Fibroblast of upper back skin (primary cell): ENCODE measurements around the gene C6orf132.
"Not testable (repeated sequence)": the region's sequence is repeated elsewhere in the genome, so short reads cannot be mapped to it uniquely, and the experiment has no call there.

Experiments
- DNase-seq: peaks from one replicate; pipeline ENCODE4 v3.0.0-alpha.2; 2013

Gene C6orf132

GRCh38 chr6:42142118-42142835, at the start of gene C6orf132:
Gene C6orf132 (minus strand): TSS chr6:42142620. CDS start chr6:42142444, 176 bp downstream.
- DNase-seq = no peak

DNA sequence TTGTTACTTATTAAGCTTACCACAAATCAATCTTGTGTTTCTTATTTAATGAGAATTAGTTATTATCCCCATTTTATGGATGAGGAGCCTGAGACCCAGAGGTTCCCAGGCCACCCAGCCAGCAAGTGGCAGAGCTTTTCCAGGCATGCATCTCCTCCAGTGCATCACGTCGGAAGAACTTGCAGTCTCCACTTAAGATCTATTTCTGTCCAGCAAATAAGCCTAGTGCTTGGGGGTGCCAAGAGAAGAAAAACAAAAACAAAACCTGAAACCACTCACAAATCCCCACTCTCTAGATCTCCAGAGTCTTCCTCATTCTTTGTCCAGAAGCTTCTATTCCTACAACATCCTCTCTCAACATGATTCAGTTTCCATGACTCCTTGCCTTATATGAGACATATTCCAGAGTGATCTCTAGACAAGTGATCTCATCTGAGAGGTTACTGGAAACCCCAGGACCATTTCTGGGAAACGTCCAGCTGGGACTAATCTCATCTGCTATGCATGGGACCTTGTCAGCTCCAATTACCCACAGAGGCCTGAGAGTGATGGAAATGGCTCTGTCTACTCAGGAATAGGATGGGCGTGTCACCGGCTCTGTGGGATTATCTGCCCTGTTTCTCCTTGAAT, 48.2 kb upstream of the C6orf132 start:
- peak; percentile 83 for DNase-seq

DNA sequence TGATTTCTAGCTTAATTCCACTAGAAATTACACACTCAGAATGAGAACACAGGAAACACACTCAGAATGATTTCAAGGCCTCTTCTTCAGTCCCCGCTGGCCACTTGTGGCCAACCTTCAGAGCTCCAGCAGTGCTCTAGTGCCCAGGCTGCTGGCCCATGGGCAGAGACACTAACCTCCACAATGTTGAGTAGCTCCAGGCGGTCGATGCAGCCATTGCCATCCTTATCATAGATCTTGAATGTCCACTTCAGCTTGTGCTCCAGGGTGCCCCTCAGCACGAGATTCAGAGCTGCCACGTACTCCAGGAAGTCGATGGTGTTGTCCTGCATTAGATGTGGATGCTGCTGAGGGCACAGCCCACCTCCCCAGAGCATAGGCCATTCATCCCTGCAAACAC, 46.0 kb upstream of the C6orf132 start:
- no peak for DNase-seq

GRCh38 chr6:42185597-42185996, 43.2 kb upstream of the C6orf132 start:
- DNase-seq = no peak

GRCh38 chr6:42184475-42184874, 42.1 kb upstream of the C6orf132 start:
- no peak for DNase-seq

DNA sequence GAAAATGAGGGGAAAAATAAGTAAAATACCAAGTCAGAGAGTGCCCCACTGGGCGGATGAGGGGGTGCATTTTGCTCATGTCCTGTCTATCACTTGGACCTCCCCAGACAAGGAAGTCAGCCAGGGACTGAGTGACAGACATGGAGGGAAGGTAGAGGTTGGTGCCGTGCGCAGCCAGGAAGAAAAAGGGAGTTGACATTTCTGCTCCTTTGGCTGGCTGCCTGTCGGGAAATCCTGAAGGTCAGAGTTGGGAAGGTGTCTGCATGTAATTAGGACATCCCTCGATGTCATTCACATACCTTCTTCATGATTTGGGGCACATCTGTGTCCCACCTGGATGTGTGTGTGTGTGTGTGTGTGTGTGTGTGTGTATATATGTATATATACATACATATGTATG, 39.7 kb upstream of the C6orf132 start:
- DNase-seq = no peak

- no peak for DNase-seq
Measured at GRCh38 chr6:42179945-42180313, 37.5 kb upstream of the C6orf132 start.

DNA sequence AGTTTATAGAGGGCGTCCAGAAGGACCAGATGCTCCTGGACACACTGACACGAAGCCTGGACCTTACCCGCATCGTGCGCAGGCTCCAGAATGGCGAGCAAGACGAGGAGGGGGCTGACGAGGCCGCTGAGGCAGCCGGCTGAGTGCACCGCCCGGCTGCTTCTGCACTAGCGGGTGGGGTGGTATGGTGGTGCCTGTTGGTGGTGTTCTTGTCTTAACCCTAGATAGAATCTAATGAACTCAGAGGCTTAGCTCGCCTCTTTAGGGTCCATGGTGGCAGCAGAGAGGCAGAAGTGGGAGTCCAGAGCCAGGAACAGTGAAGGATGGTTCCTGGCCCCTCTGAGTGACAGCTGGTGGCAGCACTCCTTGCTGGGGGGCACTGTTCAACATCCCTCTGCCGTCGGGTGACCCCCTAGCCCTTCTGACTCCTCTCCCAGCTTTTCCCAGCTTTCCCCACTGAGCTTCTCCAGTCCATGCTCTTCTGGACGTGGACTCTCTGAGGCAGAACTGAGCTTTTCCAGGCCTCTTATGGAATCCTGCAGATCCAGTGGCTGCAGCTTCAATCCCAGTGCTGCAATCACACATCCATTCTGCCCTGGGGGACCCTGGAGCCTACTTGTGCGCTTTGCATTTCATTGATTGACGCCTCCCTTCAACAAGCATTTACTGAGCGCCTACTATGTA, 37.0 kb upstream of the C6orf132 start:
- DNase-seq = no peak

- peak; percentile 22 for DNase-seq
Measured at GRCh38 chr6:42177514-42178364, 35.3 kb upstream of the C6orf132 start.

- no peak for DNase-seq
Measured at GRCh38 chr6:42176981-42177380, 34.6 kb upstream of the C6orf132 start.

GRCh38 chr6:42175860-42176259, 33.4 kb upstream of the C6orf132 start:
- DNase-seq = no peak

GRCh38 chr6:42173101-42173500, 30.7 kb upstream of the C6orf132 start, which contains the start of gene GUCA1A:
Gene GUCA1A (plus strand): TSS chr6:42173364. CDS start chr6:42173614, 250 bp downstream.
- no peak for DNase-seq

- DNase-seq = no peak
Measured at GRCh38 chr6:42171813-42172581, 29.6 kb upstream of the C6orf132 start.

- DNase-seq = not testable (repeated sequence)
Measured at GRCh38 chr6:42169780-42170179, 27.4 kb upstream of the C6orf132 start.

- DNase-seq = no peak
Measured at GRCh38 chr6:42168650-42169049, 26.2 kb upstream of the C6orf132 start.

DNA sequence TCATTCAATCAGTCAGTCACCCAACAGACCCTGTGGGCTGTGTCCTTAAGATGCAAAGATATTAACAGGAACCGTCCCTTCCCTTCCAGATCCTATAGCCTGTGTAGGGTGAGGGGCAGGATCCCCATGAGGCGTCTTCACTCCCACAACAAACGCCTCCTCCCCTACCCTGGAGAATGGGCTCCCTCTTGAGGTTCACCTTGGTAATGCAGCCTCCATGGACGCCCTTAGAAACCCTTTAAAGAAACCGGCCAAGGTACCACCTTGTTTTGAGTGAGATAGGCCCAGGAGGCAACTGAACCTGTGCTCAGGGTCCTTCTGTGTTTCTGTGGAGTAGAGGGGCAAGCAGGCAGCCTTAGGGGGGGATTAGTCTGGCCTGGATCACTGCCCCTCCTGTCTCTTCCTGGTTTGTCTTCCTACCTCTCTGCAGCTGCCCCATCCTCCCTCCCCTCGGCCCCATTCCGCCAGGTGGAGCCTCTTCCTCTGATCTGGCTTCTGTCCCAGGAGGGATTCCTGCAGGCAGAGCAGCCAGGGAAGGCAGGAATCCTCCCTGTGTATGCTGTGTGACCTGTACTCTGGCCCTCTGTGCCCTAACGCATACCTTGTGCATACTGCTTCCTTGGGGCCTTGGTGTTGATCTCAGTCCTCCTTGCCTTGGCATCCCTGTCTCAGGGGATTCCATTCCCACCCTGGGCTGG, 24.2 kb upstream of the C6orf132 start:
- peak; percentile 69 for DNase-seq

GRCh38 chr6:42165016-42165415, 22.6 kb upstream of the C6orf132 start:
- peak; percentile 72 for DNase-seq

- peak; percentile 68 for DNase-seq
Measured at GRCh38 chr6:42163981-42164380, 21.6 kb upstream of the C6orf132 start.

DNA sequence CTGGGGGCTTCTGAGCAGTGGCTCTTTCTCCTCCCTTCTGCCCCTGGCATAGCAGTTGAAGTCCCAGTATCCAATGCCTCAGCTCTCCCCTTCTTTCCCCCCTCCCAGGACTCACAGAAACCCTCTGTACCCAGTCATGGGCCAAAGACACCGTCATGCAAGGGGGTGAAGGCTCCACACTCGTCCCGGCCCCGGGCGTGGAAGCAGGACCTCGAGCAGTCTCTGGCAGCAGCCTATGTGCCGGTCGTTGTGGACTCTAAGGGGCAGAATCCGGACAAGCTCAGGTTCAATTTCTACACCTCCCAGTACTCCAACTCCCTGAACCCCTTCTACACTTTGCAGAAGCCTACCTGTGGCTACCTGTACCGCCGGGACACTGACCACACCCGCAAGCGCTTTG, 20.4 kb upstream of the C6orf132 start:
- no peak for DNase-seq

GRCh38 chr6:42162384-42162783, 20.0 kb upstream of the C6orf132 start:
- no peak for DNase-seq

DNA sequence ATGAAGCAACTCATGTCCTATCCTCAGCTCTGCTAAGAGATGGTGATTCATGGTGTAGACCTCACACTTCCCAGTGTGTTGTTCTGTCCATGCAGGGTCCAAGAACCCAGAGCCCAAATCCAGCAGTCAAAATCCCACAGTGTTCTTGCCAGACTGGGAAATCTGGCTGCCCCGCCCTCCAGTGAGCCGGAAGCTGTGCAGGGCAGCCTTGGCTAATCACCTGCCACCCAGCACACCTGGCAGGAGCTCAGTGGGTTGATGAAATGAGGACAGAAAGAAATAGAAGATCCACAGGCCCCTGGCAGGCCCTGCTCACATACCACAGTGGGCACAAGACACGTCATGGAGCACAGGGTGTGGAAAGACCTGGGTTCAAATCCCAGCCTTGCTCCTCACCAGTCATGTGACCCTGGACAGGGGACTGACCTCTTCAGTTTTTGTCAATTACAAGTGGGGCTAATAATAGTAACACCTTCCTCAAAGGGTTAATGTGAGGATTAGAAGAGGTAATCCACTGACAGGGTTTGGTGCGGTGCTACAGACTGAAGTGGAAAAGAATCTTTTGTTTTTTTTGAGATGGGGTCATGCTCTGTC, 17.1 kb upstream of the C6orf132 start:
- no peak for DNase-seq
